Stimulated activated CD8-positive, alpha-beta memory T cell treated with anti-CD3 and anti-CD28 coated beads, Interleukin-4, amount 100 ng/mL, for 1 hour (primary cell): ENCODE results near the gene MYRF.

ENCODE experiments used
- DNase-seq, 2 donors: peaks; one replicate each; pipeline ENCODE4 v3.0.0-alpha.2; 2020; ENCODE audit warnings: low read depth in 2 of 2, low spot score in 1 of 2

The MYRF gene

GRCh38 chr11:61738776-61739175, 13.7 kb upstream of the MYRF start:
- no peak for DNase-seq

- no peak for DNase-seq
Measured at GRCh38 chr11:61739413-61739812, 13.0 kb upstream of the MYRF start.

- DNase-seq = no peak
Measured at GRCh38 chr11:61739966-61740365, 12.5 kb upstream of the MYRF start.

GRCh38 chr11:61742391-61742790, 10.0 kb upstream of the MYRF start:
- no peak for DNase-seq

GRCh38 chr11:61743486-61744095, 8.8 kb upstream of the MYRF start:
- DNase-seq = no peak

GRCh38 chr11:61744181-61744580, 8.3 kb upstream of the MYRF start:
- DNase-seq = no peak

GRCh38 chr11:61744609-61745156, 7.8 kb upstream of the MYRF start:
- no peak for DNase-seq

GRCh38 chr11:61745781-61746441, 6.5 kb upstream of the MYRF start:
- no peak for DNase-seq

- no peak for DNase-seq
Measured at GRCh38 chr11:61746442-61747191, 5.8 kb upstream of the MYRF start.

- no peak for DNase-seq
Measured at GRCh38 chr11:61747192-61747966, 5.1 kb upstream of the MYRF start.

- no peak for DNase-seq
Measured at GRCh38 chr11:61747967-61748285, 4.5 kb upstream of the MYRF start.

GRCh38 chr11:61749591-61750217, 2.7 kb upstream of the MYRF start:
- no peak for DNase-seq

GRCh38 chr11:61750631-61751273, 1.7 kb upstream of the MYRF start:
- DNase-seq = no peak

GRCh38 chr11:61751384-61751783, 1.1 kb upstream of the MYRF start:
- no peak for DNase-seq

GRCh38 chr11:61752925-61753521, 587 bp downstream of the MYRF start:
- no peak for DNase-seq

GRCh38 chr11:61753672-61754071, 1.2 kb downstream of the MYRF start:
- no peak for DNase-seq

GRCh38 chr11:61754534-61755482, 2.4 kb downstream of the MYRF start:
- no peak for DNase-seq

- no peak for DNase-seq
Measured at GRCh38 chr11:61756147-61756451, 3.7 kb downstream of the MYRF start.
